H1 (cell line): Measurements from ENCODE around the gene MIEF2. TPM values are rescaled to one million over a fixed set of nuclear protein-coding genes. Genes with fewer than 3 reads are reported as not detected.

Experiments
- CTCF ChIA-PET: fragments of 300-600 bp; sonication (Branson Sonifier 250); formaldehyde crosslinking; loops from one replicate; lab custom pipeline; 2021; ENCODE audit not compliant: partially characterized antibody; lab: Charles Lee
- POLR2A ChIA-PET: fragments of 300-600 bp; sonication (Branson Sonifier 250); formaldehyde crosslinking; loops from one replicate; lab custom pipeline; 2021; ENCODE audit warnings: inconsistent platforms; ENCODE audit not compliant: partially characterized antibody; lab: Charles Lee
- DNase-seq, 2 experiments: peaks; one replicate each; pipeline versions ENCODE4 v3.0.0 to v3.0.0-alpha.2; 2010 to 2022; ENCODE audit warnings: low spot score in 2 of 2, low read depth in 1 of 2, mixed read lengths in 1 of 2
- FAIRE-seq: peaks from 2 replicates; lab custom pipeline; 2011; peaks lifted over from hg19 to GRCh38; lab: Jason Lieb, UNC
- H2AFZ ChIP-seq: 2 replicates; pipeline ENCODE4 v1.8.1; 2012; ENCODE audit warnings: low read length, inconsistent platforms
- H2AK5ac ChIP-seq: 2 replicates; pipeline ENCODE4 v1.6.1; 2013; ENCODE audit warnings: low read depth, low read length
- H2BK120ac ChIP-seq: replicated peaks from 2 replicates; pipeline ENCODE3; 2013; ENCODE audit warnings: low read depth, low read length, inconsistent platforms
- H2BK12ac ChIP-seq: 2 replicates; pipeline ENCODE4 v1.6.1; 2013; ENCODE audit warnings: low read depth, low read length
- H2BK15ac ChIP-seq: 2 replicates; pipeline ENCODE4 v1.6.1; 2013; ENCODE audit warnings: low read length
- H2BK20ac ChIP-seq: 2 replicates; pipeline ENCODE4 v1.6.1; 2013; ENCODE audit warnings: low read length
- H2BK5ac ChIP-seq: 2 replicates; pipeline ENCODE4 v1.6.1; 2013; ENCODE audit warnings: low read depth, low read length
- H3K14ac ChIP-seq: 2 replicates; pipeline ENCODE4 v1.6.1; 2013; ENCODE audit warnings: inconsistent platforms; ENCODE audit not compliant: insufficient read length
- H3K18ac ChIP-seq: 2 replicates; pipeline ENCODE4 v1.6.1; 2013; ENCODE audit warnings: low read length; ENCODE audit errors: extremely low read depth
- H3K23ac ChIP-seq: 2 replicates; pipeline ENCODE4 v1.6.1; 2013; ENCODE audit warnings: inconsistent platforms; ENCODE audit not compliant: insufficient read length
- H3K23me2 ChIP-seq: 2 replicates; pipeline ENCODE4 v1.6.1; 2013; ENCODE audit warnings: low read depth, low read length
- H3K27ac ChIP-seq: 2 replicates; pipeline ENCODE4 v1.6.1; 2011; ENCODE audit warnings: low read depth, low read length, inconsistent platforms
- H3K27me3 ChIP-seq, 4 experiments: replicated peaks in 1 of 4; 1 replicate in 1 of 4; 2 replicates in 3 of 4; pipeline versions ENCODE4 v1.6.1 to v1.8.1; 2011 to 2013; ENCODE audit warnings: low read length in 3 of 4, mild to moderate bottlenecking in 3 of 4, inconsistent platforms in 2 of 4, mixed read lengths in 2 of 4, moderate library complexity in 1 of 4; ENCODE audit not compliant: control insufficient read depth in 3 of 4, insufficient read depth in 3 of 4; ENCODE audit errors: extremely low read depth in 1 of 4
- H3K36me3 ChIP-seq, 4 experiments: 2 replicates each; pipeline versions ENCODE4 v1.6.1 to v1.8.1; 2011 to 2013; ENCODE audit warnings: mild to moderate bottlenecking in 4 of 4, low read length in 3 of 4, moderate library complexity in 2 of 4, control low read depth in 1 of 4, inconsistent platforms in 1 of 4; ENCODE audit not compliant: insufficient read depth in 4 of 4, control insufficient read depth in 2 of 4
- H3K4ac ChIP-seq: replicated peaks from 2 replicates; pipeline ENCODE3; 2013; ENCODE audit warnings: low read length, low read depth, mixed read lengths, inconsistent platforms; ENCODE audit not compliant: insufficient read length
- H3K4me1 ChIP-seq, 4 experiments: replicated peaks in 1 of 4; 1 replicate in 1 of 4; 2 replicates in 3 of 4; pipeline versions ENCODE4 v1.6.1 to v1.8.1; 2011 to 2013; ENCODE audit warnings: low read length in 3 of 4, inconsistent platforms in 2 of 4, mixed read lengths in 1 of 4; ENCODE audit not compliant: insufficient read depth in 4 of 4, control insufficient read depth in 3 of 4
- H3K4me2 ChIP-seq, 2 experiments: 2 replicates each; pipeline versions ENCODE4 v1.6.1 to v1.8.1; 2011 to 2013; ENCODE audit warnings: low read depth in 2 of 2, low read length in 2 of 2, control low read depth in 1 of 2, inconsistent platforms in 1 of 2, mild to moderate bottlenecking in 1 of 2; ENCODE audit not compliant: insufficient read depth in 1 of 2
- H3K4me3 ChIP-seq, 4 experiments: fragments of 200-600, 300-600 bp in 1 of 4; sonication (generic), shearing (Covaris generic), sonication (Bioruptor Twin) in 1 of 4; 2 replicates each; pipeline versions ENCODE4 v1.5.1 to v1.8.1; 2011 to 2016; ENCODE audit warnings: low read length in 4 of 4, low read depth in 3 of 4, control low read depth in 2 of 4, inconsistent platforms in 2 of 4, mild to moderate bottlenecking in 2 of 4, mixed read lengths in 1 of 4, moderate library complexity in 1 of 4; ENCODE audit not compliant: insufficient read depth in 2 of 4; ENCODE audit errors: extremely low read depth in 1 of 4
- H3K56ac ChIP-seq: replicated peaks from 2 replicates; pipeline ENCODE3; 2013; ENCODE audit warnings: low read depth, mild to moderate bottlenecking, mixed read lengths, low read length, inconsistent platforms; ENCODE audit not compliant: insufficient read length
- H3K79me1 ChIP-seq: 2 replicates; pipeline ENCODE4 v1.6.1; 2013; ENCODE audit warnings: low read depth, low read length, control low read depth
- H3K79me2 ChIP-seq, 2 experiments: 2 replicates each; pipeline versions ENCODE4 v1.6.1 to v1.8.1; 2012 to 2013; ENCODE audit warnings: low read length in 2 of 2, mild to moderate bottlenecking in 2 of 2, inconsistent platforms in 1 of 2; ENCODE audit not compliant: insufficient read depth in 2 of 2, control insufficient read depth in 1 of 2
- H3K9ac ChIP-seq, 4 experiments: replicated peaks in 1 of 4; 1 replicate in 1 of 4; 2 replicates in 3 of 4; pipeline versions ENCODE4 v1.6.1 to v1.8.1; 2011 to 2013; ENCODE audit warnings: low read depth in 3 of 4, low read length in 3 of 4, control low read depth in 2 of 4, mild to moderate bottlenecking in 2 of 4, moderate library complexity in 2 of 4, inconsistent platforms in 1 of 4; ENCODE audit errors: extremely low read depth in 1 of 4
- H3K9me3 ChIP-seq, 2 experiments: 2 replicates each; pipeline versions ENCODE4 v1.6.1 to v1.8.1; 2012 to 2013; ENCODE audit warnings: mild to moderate bottlenecking in 2 of 2, moderate library complexity in 2 of 2, control low read depth in 1 of 2, inconsistent platforms in 1 of 2, low read depth in 1 of 2, low read length in 1 of 2, mixed read lengths in 1 of 2; ENCODE audit not compliant: insufficient read depth in 2 of 2
- H4K20me1 ChIP-seq, 2 experiments: replicated peaks in 1 of 2; 2 replicates each; pipeline versions ENCODE3 to v1.8.1; 2011 to 2013; ENCODE audit warnings: inconsistent platforms in 2 of 2, low read length in 2 of 2, mild to moderate bottlenecking in 1 of 2; ENCODE audit not compliant: insufficient read depth in 2 of 2, control insufficient read depth in 1 of 2
- H4K5ac ChIP-seq: 2 replicates; pipeline ENCODE4 v1.6.1; 2013; ENCODE audit warnings: low read length, low read depth, mixed read lengths, inconsistent platforms; ENCODE audit not compliant: insufficient read length
- H4K8ac ChIP-seq: 2 replicates; pipeline ENCODE4 v1.8.0; 2013; ENCODE audit warnings: mild to moderate bottlenecking, moderate library complexity, low read length, inconsistent platforms; ENCODE audit not compliant: insufficient read depth; ENCODE audit errors: extremely low read depth
- H4K91ac ChIP-seq: replicated peaks from 2 replicates; pipeline ENCODE3; 2013; ENCODE audit warnings: low read length, mixed read lengths, inconsistent platforms; ENCODE audit not compliant: insufficient read length
- CTBP2 ChIP-seq: IDR thresholded peaks from 2 replicates; pipeline ENCODE4 v1.7.0; 2011; ENCODE audit warnings: borderline replicate concordance, mild to moderate bottlenecking, moderate library complexity, mixed read lengths, low read length; ENCODE audit not compliant: insufficient read depth, insufficient read length
- KDM4A ChIP-seq: IDR thresholded peaks from one replicate; pipeline ENCODE4 v1.7.1; 2012; ENCODE audit warnings: low read depth, mild to moderate bottlenecking, moderate library complexity, low read length, inconsistent platforms; ENCODE audit not compliant: severe bottlenecking
- POLR2A ChIP-seq, 2 experiments: IDR thresholded peaks; 1 replicate in 1 of 2; 2 replicates in 1 of 2; pipeline ENCODE4 v1.6.1; 2011; ENCODE audit warnings: low read depth in 2 of 2, low read length in 2 of 2, mild to moderate bottlenecking in 2 of 2; ENCODE audit errors: control extremely low read depth in 1 of 2
- POLR2AphosphoS5 ChIP-seq: IDR thresholded peaks from 2 replicates; pipeline ENCODE4 v1.6.1; 2011; ENCODE audit warnings: low read depth, low read length
- POU5F1 ChIP-seq: IDR thresholded peaks from 2 replicates; pipeline ENCODE4 v1.6.1; 2011; ENCODE audit warnings: low read depth, mild to moderate bottlenecking, low read length, moderate library complexity
- SAP30 ChIP-seq: fragments of 300-600 bp; sonication (generic); IDR thresholded peaks from 2 replicates; pipeline ENCODE4 v1.7.1; 2012; ENCODE audit warnings: low read length, moderate library complexity, mild to moderate bottlenecking, inconsistent platforms; ENCODE audit not compliant: insufficient read depth, insufficient replicate concordance
- SIN3A ChIP-seq, 2 experiments: IDR thresholded peaks in 1 of 2; conservative IDR thresholded peaks in 1 of 2; 2 replicates each; pipeline ENCODE4 v1.6.1; 2011 to 2012; ENCODE audit warnings: low read length in 2 of 2, improper control_type of control experiment in 1 of 2, low read depth in 1 of 2, mild to moderate bottlenecking in 1 of 2
- SP1 ChIP-seq: IDR thresholded peaks from 2 replicates; pipeline ENCODE4 v1.6.1; 2011; ENCODE audit warnings: low read depth, low read length
- TAF7 ChIP-seq: optimal IDR thresholded peaks from 2 replicates; pipeline ENCODE3; 2011; ENCODE audit warnings: low read depth, mild to moderate bottlenecking, inconsistent platforms, low read length, moderate library complexity, borderline replicate concordance
- TEAD4 ChIP-seq: IDR thresholded peaks from 2 replicates; pipeline ENCODE4 v1.6.1; 2012; ENCODE audit warnings: low read depth, low read length, inconsistent platforms, mixed read lengths
- YY1 ChIP-seq: IDR thresholded peaks from 2 replicates; pipeline ENCODE4 v1.6.1; 2011; ENCODE audit warnings: low read depth, mild to moderate bottlenecking, low read length
- WGBS, 2 experiments: shearing (Covaris generic) in 1 of 2; methylation state at CpG; one replicate each; pipeline versions ENCODE4 v1.1.6 to v1.1.7; 2013 to 2015; ENCODE audit warnings: low lambda C conversion rate in 2 of 2, mixed read lengths in 2 of 2, inconsistent platforms in 1 of 2, low coverage in 1 of 2, missing lambda C conversion rate in 1 of 2; ENCODE audit not compliant: insufficient replicate concordance in 2 of 2, insufficient coverage in 1 of 2, insufficient read length in 1 of 2; ENCODE audit errors: extremely low coverage in 1 of 2, missing lambda C conversion rate in 1 of 2; 5-methylcytosine and 5-hydroxymethylcytosine counted together
- polyA plus RNA-seq, 7 experiments: library from polyadenylated mRNA; depleted of rRNA in 3 of 7; stranded (reverse) in 5 of 7; unstranded in 2 of 7; fragments of >200 nt in 5 of 7; fragments of 200-250 nt in 2 of 7; gene quantifications; 1 replicate in 5 of 7; 2 replicates in 1 of 7; 4 replicates in 1 of 7; pipeline versions ENCODE4 v1.2.1 to v1.2.3, GENCODE V29; 2011 to 2013; ENCODE audit warnings: missing spikeins in 2 of 7, mixed read lengths in 2 of 7
- total RNA-seq: library from RNA; stranded (reverse); fragmentation: NEBNext Ultra II Directional; extraction: Animal tissue kit (Norgen Biotek cat#: 25700); gene quantifications from 2 replicates; pipeline ENCODE4 v1.2.1, GENCODE V29; 2021

MIEF2 gene
- total and polyA plus RNA-seq, 2 of the 8 experiments (the other 6 are each of a cell fraction or from before 2014, with no cell fraction given): 9.9 to 24.9 TPM

DNA sequence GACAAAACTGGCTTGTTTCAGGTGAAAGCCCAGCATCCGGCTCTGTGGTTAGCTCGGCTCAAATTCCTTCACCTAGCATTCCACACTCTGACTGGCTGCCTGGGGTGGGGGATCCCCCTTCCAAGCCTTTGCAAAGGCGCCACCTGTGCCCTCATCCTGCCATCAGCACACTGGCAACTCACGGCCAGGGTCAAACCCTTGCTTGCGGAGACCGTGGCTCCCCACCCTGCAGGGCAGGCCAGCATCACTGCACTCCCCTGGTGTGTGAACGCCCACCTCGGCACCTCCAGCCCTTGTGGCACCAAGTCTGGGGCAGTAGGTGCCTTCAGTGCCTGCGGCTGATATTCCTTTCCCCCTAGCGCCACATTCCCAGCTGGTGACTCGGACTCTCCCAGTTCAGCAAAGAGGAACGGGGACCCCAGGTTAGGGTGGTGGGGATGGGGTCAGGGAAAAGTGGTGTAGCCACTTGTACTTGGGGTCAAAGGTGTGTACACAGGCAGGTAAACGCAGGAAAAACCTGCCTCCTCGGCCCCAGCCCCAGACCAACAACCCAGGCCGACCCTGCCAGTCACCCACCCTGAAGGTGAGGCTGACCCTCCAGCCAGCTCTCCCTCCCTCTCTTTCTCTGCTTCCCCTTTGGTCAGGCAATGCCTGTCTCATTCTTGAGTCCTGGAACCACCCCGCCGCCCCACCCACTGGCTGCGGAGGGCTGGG is 3.0 kb upstream of the MIEF2 start:
- H4K91ac ChIP-seq: peak overlapping the region; percentile 51
- 14% methylated on average over 17 of the region's 18 CpGs; no CpG with 5 or more reads in 1 of the 2 experiments for WGBS, 2 experiments
- H4K5ac ChIP-seq: no peak overlapping the region
- H3K4ac ChIP-seq: no peak overlapping the region
- no peaks in the 10 kb centered on the region for H3K27me3 ChIP-seq
- peak overlapping the region in 3 of 4 experiments; percentile 62 to 70 (median 65); a peak in 6 of 7 replicates for H3K9ac ChIP-seq
- no peak overlapping the region for H2AFZ ChIP-seq
- H3K9me3 ChIP-seq: no peaks in the 10 kb centered on the region
- peak overlapping the region; percentile 92; the same call in 1 of the 2 replicates for H2BK12ac ChIP-seq
- DNase-seq (no peak), FAIRE-seq (no peak)
- peaks cover 4 to 37% (median 20%) of the 10 kb centered on the region in 4 experiments for H3K4me1 ChIP-seq
- H3K14ac ChIP-seq: no peak overlapping the region
- H3K23me2 ChIP-seq: peaks cover 14% of the 10 kb centered on the region
- peak overlapping the region; percentile 94; the same call in 1 of the 2 replicates for H2AK5ac ChIP-seq
- H3K23ac ChIP-seq: no peak overlapping the region
- H3K36me3 ChIP-seq: peaks cover 20 to 33% (median 28%) of the 10 kb centered on the region in 4 experiments
- ChIA-PET CTCF (interaction anchor here (0.7 to 2.7 kb wide), 3 partner anchors 10 to 63 kb away, joined by 3 to 18 read pairs (median 6); no protein-coding TSS in a partner anchor), POLR2A (interaction anchor here (0.9 to 11.5 kb wide), 10 partner anchors 12 to 57 kb away, joined by 3 to 171 read pairs (median 4); partner anchors contain the start of genes LLGL1 and TOP3A)
- H2BK20ac ChIP-seq: no peak overlapping the region
- peaks cover 18% of the 10 kb centered on the region for H3K79me1 ChIP-seq
- no peak overlapping the region for H3K18ac ChIP-seq
- H3K56ac ChIP-seq: peak overlapping the region; percentile 5
- H3K27ac ChIP-seq: peak overlapping the region; percentile 79; the same call in 1 of the 2 replicates
- peak overlapping the region; percentile 87 for H2BK5ac ChIP-seq
- peak overlapping the region; percentile 84 to 96 for H3K4me2 ChIP-seq
- no peak overlapping the region for H2BK120ac ChIP-seq
- H3K4me3 ChIP-seq: peak overlapping the region; percentile 59 to 94 (median 92)
- peak overlapping the region; percentile 61; the same call in 1 of the 2 replicates for H2BK15ac ChIP-seq
- H4K8ac ChIP-seq: 0 out of 2 replicates have a peak overlapping the region, but pooled peaks have one; percentile 62
- H4K20me1 ChIP-seq: peaks cover 3 to 10% of the 10 kb centered on the region in 2 experiments
- peaks cover 0 to 24% of the 10 kb centered on the region in 2 experiments; a peak in 1 of 4 replicates for H3K79me2 ChIP-seq
- TF ChIP-seq POLR2A (IDR thresholded peaks at IDR 0.05; ENCODE audit: control extremely low read depth in 1 of 2, low read depth in 2 of 2, low read length in 2 of 2): peak in 1 of 2 experiments; percentile 40; a peak in 1 of 3 replicates
- TF ChIP-seq KDM4A: no peak
- peak; percentile 8; the same call in 1 of the 2 replicates for TF ChIP-seq YY1
- peak; percentile 53 for TF ChIP-seq TEAD4
- TF ChIP-seq POU5F1: no peak
- peak; percentile 15 for TF ChIP-seq CTBP2
- no peak for TF ChIP-seq SAP30
- TF ChIP-seq SIN3A (conservative IDR thresholded peaks at IDR 0.05 in 1 of 2, IDR thresholded peaks at IDR 0.05 in 1 of 2; ENCODE audit: low read depth in 1 of 2, low read length in 2 of 2): 0 out of 4 replicates have a peak, but pooled peaks of 1 of the 2 experiments have one; percentile 43
- TF ChIP-seq POLR2AphosphoS5: peak; percentile 62
- TF ChIP-seq TAF7: no peak
- peak; percentile 61; the same call in 1 of the 2 replicates for TF ChIP-seq SP1
